DOHH2 (cell line): ENCODE data around the gene PECR.

ENCODE experiments used
- EZH2phosphoT487 ChIP-seq: fragments of 200-600 bp; sonication (generic); IDR thresholded peaks from 2 replicates; pipeline ENCODE4 v1.6.1; 2017; ENCODE audit warnings: borderline replicate concordance, mild to moderate bottlenecking, antibody characterized with exemption, low read length, moderate library complexity, mixed read lengths
- TF ChIP-seq, protein P1 (sequence below): fragments of 200-600 bp; sonication (generic); IDR thresholded peaks from one replicate; pipeline ENCODE4 v1.5.1; 2014; ENCODE audit warnings: antibody characterized with exemption, mild to moderate bottlenecking, low read depth, low read length; ENCODE audit not compliant: poor library complexity, severe bottlenecking

- TF ChIP-seq, protein P1, sequence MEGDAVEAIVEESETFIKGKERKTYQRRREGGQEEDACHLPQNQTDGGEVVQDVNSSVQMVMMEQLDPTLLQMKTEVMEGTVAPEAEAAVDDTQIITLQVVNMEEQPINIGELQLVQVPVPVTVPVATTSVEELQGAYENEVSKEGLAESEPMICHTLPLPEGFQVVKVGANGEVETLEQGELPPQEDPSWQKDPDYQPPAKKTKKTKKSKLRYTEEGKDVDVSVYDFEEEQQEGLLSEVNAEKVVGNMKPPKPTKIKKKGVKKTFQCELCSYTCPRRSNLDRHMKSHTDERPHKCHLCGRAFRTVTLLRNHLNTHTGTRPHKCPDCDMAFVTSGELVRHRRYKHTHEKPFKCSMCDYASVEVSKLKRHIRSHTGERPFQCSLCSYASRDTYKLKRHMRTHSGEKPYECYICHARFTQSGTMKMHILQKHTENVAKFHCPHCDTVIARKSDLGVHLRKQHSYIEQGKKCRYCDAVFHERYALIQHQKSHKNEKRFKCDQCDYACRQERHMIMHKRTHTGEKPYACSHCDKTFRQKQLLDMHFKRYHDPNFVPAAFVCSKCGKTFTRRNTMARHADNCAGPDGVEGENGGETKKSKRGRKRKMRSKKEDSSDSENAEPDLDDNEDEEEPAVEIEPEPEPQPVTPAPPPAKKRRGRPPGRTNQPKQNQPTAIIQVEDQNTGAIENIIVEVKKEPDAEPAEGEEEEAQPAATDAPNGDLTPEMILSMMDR = no peak
- no peak for TF ChIP-seq EZH2phosphoT487
Observed at GRCh38 chr2:216033403-216033802, 48.2 kb downstream of the PECR start.
